Measurements from ENCODE around the gene CD151. TPM values are rescaled to one million over a fixed set of nuclear protein-coding genes. Genes with fewer than 3 reads are reported as not detected.
A peak's percentile ranks its signal among the peaks of the same experiment; 100 is the strongest.

CD151 gene
- total RNA-seq, 1 donor from 2014 or later: 387 TPM

DNA sequence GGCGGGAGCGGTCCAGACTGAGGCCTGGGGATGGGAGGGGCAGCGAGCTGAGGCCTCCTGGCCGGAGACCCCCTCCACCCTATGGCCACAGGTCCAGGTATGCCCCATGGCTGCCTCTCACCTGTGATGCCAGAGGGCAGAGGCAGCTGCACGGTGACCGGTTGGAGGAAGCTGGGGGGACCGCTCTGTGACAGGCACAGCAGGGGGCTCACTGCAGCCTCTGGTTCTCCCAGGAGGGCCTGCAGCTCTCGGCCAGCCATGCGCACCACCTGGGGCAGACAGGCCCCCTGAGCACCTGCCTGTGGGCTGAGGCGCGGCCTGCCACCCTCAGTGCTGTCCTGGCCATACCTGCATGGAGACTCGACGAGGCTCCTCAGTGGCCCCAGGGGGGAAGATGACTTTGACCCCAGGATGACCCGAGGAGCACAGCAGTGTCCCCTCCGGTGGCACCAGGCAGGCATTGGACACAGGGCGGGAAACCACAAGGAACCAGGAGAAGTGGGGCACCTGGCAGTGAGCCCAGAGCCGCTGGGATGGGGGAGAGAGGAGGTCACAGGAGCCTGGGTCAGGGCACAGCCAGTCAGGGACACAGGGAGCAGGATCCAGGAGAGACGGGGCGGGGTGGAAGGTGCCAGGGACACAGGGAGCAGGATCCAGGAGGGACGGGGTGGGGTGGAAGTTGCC lies 31.5 kb upstream of the CD151 start:
- no peak for TF ChIP-seq CTCF (IDR thresholded peaks at IDR 0.05)
- Histone ChIP-seq H3K4me3 (no peak overlapping the region), H3K27ac (no peak overlapping the region), H3K9me3 (no peaks in the 10 kb centered on the region), H3K27me3 (ENCODE audit: low read depth) (no peaks in the 10 kb centered on the region), H3K4me1 (peaks cover 42% of the 10 kb centered on the region), H3K36me3 (peaks cover 35% of the 10 kb centered on the region)
- intact Hi-C loops (cut with DNase I): no loop called here
- ATAC-seq (no peak), DNase-seq (no peak)

GRCh38 chr11:802018-802617 lies 30.6 kb upstream of the CD151 start:
- no peaks in the 10 kb centered on the region for H3K27me3 ChIP-seq (ENCODE audit: low read depth)
- no peak overlapping the region for H3K4me3 ChIP-seq
- ATAC-seq (no peak), DNase-seq (no peak)
- peaks cover 33% of the 10 kb centered on the region for H3K4me1 ChIP-seq
- H3K9me3 ChIP-seq: no peaks in the 10 kb centered on the region
- TF ChIP-seq CTCF (IDR thresholded peaks at IDR 0.05): no peak
- H3K27ac ChIP-seq: no peak overlapping the region
- intact Hi-C loops (cut with DNase I): no loop called here
- H3K36me3 ChIP-seq: peaks cover 35% of the 10 kb centered on the region

GRCh38 chr11:802693-803466 lies 29.9 kb upstream of the CD151 start:
- DNase-seq (no peak), ATAC-seq (no peak)
- no peaks in the 10 kb centered on the region for H3K27me3 ChIP-seq (ENCODE audit: low read depth)
- peaks cover 27% of the 10 kb centered on the region for H3K4me1 ChIP-seq
- no peak overlapping the region for H3K27ac ChIP-seq
- H3K36me3 ChIP-seq: peaks cover 35% of the 10 kb centered on the region
- no peaks in the 10 kb centered on the region for H3K9me3 ChIP-seq
- intact Hi-C loops (cut with DNase I): no loop called here
- H3K4me3 ChIP-seq: no peak overlapping the region
- no peak for TF ChIP-seq CTCF (IDR thresholded peaks at IDR 0.05)

GRCh38 chr11:803467-803742 lies 29.3 kb upstream of the CD151 start:
- no peaks in the 10 kb centered on the region for H3K27me3 ChIP-seq (ENCODE audit: low read depth)
- no peaks in the 10 kb centered on the region for H3K9me3 ChIP-seq
- H3K4me1 ChIP-seq: peaks cover 30% of the 10 kb centered on the region
- intact Hi-C loops (cut with DNase I): no loop called here
- no peak overlapping the region for H3K27ac ChIP-seq
- ATAC-seq (no peak), DNase-seq (no peak)
- no peak overlapping the region for H3K4me3 ChIP-seq
- TF ChIP-seq CTCF (IDR thresholded peaks at IDR 0.05): no peak
- H3K36me3 ChIP-seq: peaks cover 35% of the 10 kb centered on the region

DNA sequence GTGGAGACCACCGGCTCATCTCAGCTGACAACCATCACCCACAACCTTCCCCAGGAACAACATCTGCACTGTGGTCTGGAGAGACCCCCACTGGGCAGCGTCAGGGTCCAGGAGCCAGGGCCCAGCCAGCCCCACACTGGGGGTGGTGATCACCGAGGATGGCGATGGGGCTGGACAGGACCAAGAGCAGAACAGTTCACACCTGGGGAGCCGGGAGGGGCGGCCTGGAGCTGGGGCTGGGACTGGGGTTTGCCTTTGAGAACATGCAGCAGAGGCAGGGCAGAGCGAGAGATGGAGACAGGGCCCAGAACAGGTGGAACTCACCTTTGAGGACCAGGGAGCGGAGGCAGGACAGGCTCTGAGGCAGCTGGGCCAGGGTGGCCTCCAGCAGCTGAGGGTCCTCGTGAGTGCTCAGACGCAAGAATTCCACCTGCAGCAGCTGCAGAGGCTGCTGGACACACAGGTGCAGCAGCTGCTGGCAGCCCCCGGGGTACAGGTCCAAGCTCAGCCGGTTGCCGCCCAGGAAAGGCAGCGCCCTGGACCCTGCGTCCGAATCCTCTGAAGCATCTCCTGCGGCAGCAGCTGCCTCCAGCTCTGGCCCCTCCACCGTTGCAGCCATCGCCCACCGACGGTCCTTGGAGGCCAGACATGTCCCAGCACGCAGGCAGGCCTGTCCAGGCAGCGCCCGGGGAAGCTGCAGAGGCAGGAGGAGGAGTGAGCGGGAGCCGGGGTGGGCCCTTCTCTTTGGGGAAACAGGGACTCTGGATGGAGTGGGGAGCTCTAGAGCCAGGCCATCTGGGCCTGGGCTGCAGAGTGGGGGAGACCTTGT lies 28.8 kb upstream of the CD151 start:
- TF ChIP-seq CTCF (IDR thresholded peaks at IDR 0.05): no peak
- peak overlapping the region; percentile 79 for H3K4me3 ChIP-seq
- H3K27ac ChIP-seq: peak overlapping the region; percentile 93
- H3K27me3 ChIP-seq (ENCODE audit: low read depth): no peaks in the 10 kb centered on the region
- H3K4me1 ChIP-seq: peaks cover 33% of the 10 kb centered on the region
- intact Hi-C loops (cut with DNase I): no loop called here
- DNase-seq (no peak), ATAC-seq (no peak)
- no peaks in the 10 kb centered on the region for H3K9me3 ChIP-seq
- peaks cover 34% of the 10 kb centered on the region for H3K36me3 ChIP-seq

All from lower lobe of right lung (tissue), 2 donors.